K562 (cell line): ENCODE results near the gene PUM1. TPM values are rescaled to one million over a fixed set of nuclear protein-coding genes. Genes with fewer than 3 reads are reported as not detected.

Experiments used
- BDP1 ChIP-seq: IDR thresholded peaks from 3 replicates; pipeline ENCODE4 v1.6.1; 2011; ENCODE audit not compliant: insufficient read length, insufficient read depth
- BHLHE40 ChIP-seq: IDR thresholded peaks from 2 replicates; pipeline ENCODE4 v1.6.1; 2011; ENCODE audit warnings: low read length, improper control_type of control experiment
- CBX5 ChIP-seq: IDR thresholded peaks from 2 replicates; pipeline ENCODE4 v1.6.1; 2014; ENCODE audit warnings: low read depth, borderline replicate concordance
- CHD2 ChIP-seq: IDR thresholded peaks from 2 replicates; pipeline ENCODE4 v1.6.1; 2011; ENCODE audit warnings: low read depth, low read length
- EGR1 ChIP-seq: fragments of 450-650 bp; conservative IDR thresholded peaks from 2 replicates; pipeline ENCODE4 v1.6.1; 2017; ENCODE audit warnings: mild to moderate bottlenecking
- EP300 ChIP-seq: IDR thresholded peaks from 2 replicates; pipeline ENCODE4 v1.6.1; 2012; ENCODE audit warnings: low read length, improper control_type of control experiment
- FOXA3 ChIP-seq, 2 experiments: fragments of 450-650 bp in 1 of 2; sonication (generic) in 1 of 2; formaldehyde crosslinking; IDR thresholded peaks in 1 of 2; conservative IDR thresholded peaks in 1 of 2; 2 replicates each; pipeline versions ENCODE4 v1.4.0 to v1.8.0; 2020 to 2022; ENCODE audit warnings: mild to moderate bottlenecking in 2 of 2, missing genetic modification reagents in 1 of 2
- GATAD2B ChIP-seq: fragments of 450-650 bp; IDR thresholded peaks from 2 replicates; pipeline ENCODE4 v1.6.1; 2017; ENCODE audit warnings: mild to moderate bottlenecking, borderline replicate concordance
- HDAC2 ChIP-seq: fragments of 450-650 bp; IDR thresholded peaks from 2 replicates; pipeline ENCODE4 v1.6.1; 2016; ENCODE audit warnings: mild to moderate bottlenecking
- JUND ChIP-seq, 2 experiments: IDR thresholded peaks; 2 replicates in 1 of 2; 3 replicates in 1 of 2; pipeline ENCODE4 v1.6.1; 2011; ENCODE audit warnings: borderline replicate concordance in 2 of 2, low read depth in 2 of 2, low read length in 2 of 2, improper control_type of control experiment in 1 of 2, missing biosample characterization in 1 of 2, missing genetic modification characterization in 1 of 2, missing genetic modification reagents in 1 of 2
- KDM1A ChIP-seq, 2 experiments: fragments of 450-650 bp; IDR thresholded peaks; 2 replicates each; pipeline ENCODE4 v1.6.1; 2016; ENCODE audit warnings: mild to moderate bottlenecking in 2 of 2
- KLF16 ChIP-seq: IDR thresholded peaks from 2 replicates; pipeline ENCODE4 v1.6.1; 2016; ENCODE audit warnings: antibody characterized with exemption
- LCOR ChIP-seq: sonication (generic); formaldehyde crosslinking; IDR thresholded peaks from 2 replicates; pipeline ENCODE4 v1.8.0; 2022; ENCODE audit warnings: mild to moderate bottlenecking, missing genetic modification reagents
- RCOR1 ChIP-seq, 2 experiments: IDR thresholded peaks; 2 replicates each; pipeline ENCODE4 v1.6.1; 2012; ENCODE audit warnings: low read depth in 2 of 2, low read length in 2 of 2, borderline replicate concordance in 1 of 2, improper control_type of control experiment in 1 of 2
- RFX7 ChIP-seq: fragments of 250-450 bp; sonication (Bioruptor Pico); IDR thresholded peaks from 2 replicates; pipeline ENCODE4 v1.5.1; 2021; ENCODE audit warnings: mild to moderate bottlenecking
- SREBF1 ChIP-seq: fragments of 150-350 bp; IDR thresholded peaks from 2 replicates; pipeline ENCODE4 v1.6.1; 2014; ENCODE audit warnings: antibody characterized with exemption, low read depth, low read length, borderline replicate concordance
- TCF7 ChIP-seq: sonication (generic); IDR thresholded peaks from 2 replicates; pipeline ENCODE4 v1.6.1; 2016; ENCODE audit warnings: antibody characterized with exemption, borderline replicate concordance
- TGIF2 ChIP-seq: sonication (generic); formaldehyde crosslinking; IDR thresholded peaks from 2 replicates; pipeline ENCODE4 v1.8.1; 2022; ENCODE audit warnings: mild to moderate bottlenecking, missing genetic modification reagents, moderate library complexity
- ZBTB7A ChIP-seq: IDR thresholded peaks from 2 replicates; pipeline ENCODE4 v1.6.1; 2011; ENCODE audit warnings: low read depth, mild to moderate bottlenecking, low read length, moderate library complexity, borderline replicate concordance; ENCODE audit not compliant: control insufficient read depth
- ZFP1 ChIP-seq: fragments of 450-650 bp; formaldehyde crosslinking; IDR thresholded peaks from 2 replicates; pipeline ENCODE4 v1.4.0; 2020; ENCODE audit warnings: mild to moderate bottlenecking, mixed read lengths
- ZFP36 ChIP-seq: fragments of 150-350 bp; IDR thresholded peaks from 2 replicates; pipeline ENCODE4 v1.6.1; 2018; ENCODE audit warnings: low read length, low read depth; ENCODE audit not compliant: partially characterized antibody
- ZNF407 ChIP-seq: fragments of 450-650 bp; IDR thresholded peaks from 2 replicates; pipeline ENCODE4 v1.6.1; 2016; ENCODE audit warnings: low read depth
- ZNF75A ChIP-seq: fragments of 450-650 bp; formaldehyde crosslinking; IDR thresholded peaks from 2 replicates; pipeline ENCODE4 v1.4.0; 2020; ENCODE audit warnings: mild to moderate bottlenecking
- polyA plus RNA-seq, 8 experiments: library from polyadenylated mRNA; depleted of rRNA in 4 of 8; stranded (reverse) in 5 of 8; unstranded in 3 of 8; fragments of >200 nt; fragmentation: Nextera tagmentation in 2 of 8; fragmentation: Illumina TruSeq in 1 of 8; extraction: Ambion mirVana in 2 of 8; extraction: Trizol in 1 of 8; gene quantifications; 2 replicates each; pipeline versions ENCODE4 v1.2.1 to v1.2.3, GENCODE V29; 2011 to 2014; ENCODE audit warnings: inconsistent platforms in 1 of 8, missing spikeins in 1 of 8
- total RNA-seq, 7 experiments: library from RNA; depleted of rRNA in 6 of 7; stranded (reverse); fragments of >200 nt in 6 of 7; fragmentation: Illumina TruSeq in 2 of 7; extraction: Trizol in 2 of 7; gene quantifications; 2 replicates each; pipeline versions ENCODE4 v1.2.1 to v1.2.3, GENCODE V29; 2011 to 2021; ENCODE audit warnings: low replicate concordance in 1 of 7

The PUM1 gene
- total and polyA plus RNA-seq, 9 of the 15 experiments (the other 6 are each of a cell fraction or from before 2014, with no cell fraction given) = 37.7 to 104 (median 55.7) TPM

DNA sequence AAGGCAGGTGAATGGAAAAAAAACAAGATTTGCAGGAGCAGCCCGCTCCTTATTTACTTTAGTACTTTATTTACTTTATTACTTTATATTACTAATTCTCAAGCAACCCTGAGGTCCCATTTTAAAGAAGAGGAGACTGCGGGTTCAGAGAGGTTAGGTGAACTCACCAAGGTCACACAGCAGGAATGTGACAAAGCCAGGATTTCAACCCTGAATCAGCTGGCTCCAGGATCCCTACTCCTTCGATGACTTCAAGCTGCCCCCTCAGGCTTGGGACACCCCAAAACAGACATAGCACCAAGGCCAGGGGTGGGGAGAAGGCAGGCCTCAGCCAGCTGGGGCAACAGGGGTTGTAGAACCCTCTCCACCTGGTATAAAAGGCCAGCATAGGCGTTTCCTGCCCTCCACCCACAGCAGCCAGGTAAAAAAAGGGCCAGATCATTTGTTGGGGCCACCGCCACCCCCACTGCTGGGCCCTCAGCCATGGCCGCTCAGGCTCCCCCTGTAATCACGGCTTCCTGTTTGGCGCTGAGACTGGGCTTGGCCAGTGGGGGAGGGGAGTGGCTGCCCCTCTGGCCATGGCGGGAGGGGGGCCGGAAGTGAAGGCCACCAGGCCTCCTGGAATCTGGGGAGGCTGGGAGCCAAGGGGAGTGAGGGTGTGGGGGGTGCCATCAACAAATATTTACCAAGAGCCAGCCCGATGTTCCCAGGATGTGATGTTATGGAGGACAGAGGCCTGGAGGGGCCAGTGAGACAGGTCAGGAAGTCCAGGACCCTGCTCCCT lies 163.5 kb downstream of the PUM1 start (continued):
- TF ChIP-seq GATAD2B (no peak), KLF16 (no peak), SREBF1 (no peak), BDP1 (no peak), KDM1A (IDR thresholded peaks at IDR 0.05) (peak; percentile 74 to 88; a peak in 3 of 4 replicates), ZBTB7A (peak; percentile 25; the same call in 1 of the 2 replicates), LCOR (CRISPR knock-in tag) (no peak), TGIF2 (CRISPR knock-in tag) (no peak), CBX5 (no peak), BHLHE40 (no peak), EGR1 (0 out of 2 replicates have a peak, but pooled peaks have one; percentile 5), FOXA3 (CRISPR knock-in tag; conservative IDR thresholded peaks at IDR 0.05 in 1 of 2, IDR thresholded peaks at IDR 0.05 in 1 of 2) (no peak), EP300 (no peak), JUND (IDR thresholded peaks at IDR 0.05; ENCODE audit: borderline replicate concordance, low read depth, low read length) (no peak), JUND (tag; IDR thresholded peaks at IDR 0.05; ENCODE audit: borderline replicate concordance, low read depth, low read length) (no peak), ZFP36 (peak; percentile 96), ZNF75A (CRISPR knock-in tag) (no peak), RFX7 (CRISPR knock-in tag) (no peak), CHD2 (no peak), ZNF407 (no peak), HDAC2 (peak; percentile 80), TCF7 (no peak), RCOR1 (IDR thresholded peaks at IDR 0.05; ENCODE audit: borderline replicate concordance in 1 of 2, low read depth in 2 of 2, low read length in 2 of 2) (peak; percentile 14 to 71; a peak in 3 of 4 replicates), ZFP1 (CRISPR knock-in tag) (no peak)
